Neuronal stem cell (in vitro differentiated cells): ENCODE results near the gene EGFL8.

Experiments
- DNase-seq: peaks from one replicate; pipeline ENCODE4 v3.0.0-alpha.2; 2013; ENCODE audit warnings: low spot score
- H2AFZ ChIP-seq: one replicate; pipeline ENCODE4 v1.6.1; 2013; ENCODE audit warnings: mild to moderate bottlenecking, low read length, inconsistent platforms
- H2AK5ac ChIP-seq: 2 replicates; pipeline ENCODE4 v1.6.1; 2013; ENCODE audit warnings: low read depth, mild to moderate bottlenecking, inconsistent platforms, low read length, moderate library complexity, mixed read lengths
- H2BK120ac ChIP-seq: 2 replicates; pipeline ENCODE4 v1.6.1; 2013; ENCODE audit warnings: low read depth, mild to moderate bottlenecking, inconsistent platforms, low read length, moderate library complexity, mixed read lengths
- H2BK12ac ChIP-seq: one replicate; pipeline ENCODE4 v1.6.1; 2013; ENCODE audit warnings: low read length, inconsistent platforms
- H2BK15ac ChIP-seq: 2 replicates; pipeline ENCODE4 v1.6.1; 2013; ENCODE audit warnings: mild to moderate bottlenecking, low read length, inconsistent platforms, mixed read lengths
- H2BK5ac ChIP-seq: one replicate; pipeline ENCODE4 v1.6.1; 2013; ENCODE audit warnings: inconsistent platforms, mild to moderate bottlenecking, low read length, moderate library complexity
- H3K14ac ChIP-seq: one replicate; pipeline ENCODE4 v1.6.1; 2013; ENCODE audit warnings: low read length, inconsistent platforms
- H3K18ac ChIP-seq: 2 replicates; pipeline ENCODE4 v1.6.1; 2013; ENCODE audit warnings: low read length, inconsistent platforms
- H3K23ac ChIP-seq: 2 replicates; pipeline ENCODE4 v1.6.1; 2013; ENCODE audit warnings: low read depth, mild to moderate bottlenecking, mixed read lengths, low read length, inconsistent platforms; ENCODE audit not compliant: poor library complexity
- H3K27ac ChIP-seq: replicated peaks from 3 replicates; pipeline ENCODE4 v1.5.1; 2013; ENCODE audit warnings: low read length, inconsistent platforms
- H3K27me3 ChIP-seq, 3 experiments: 2 replicates each; pipeline ENCODE4 v1.6.1; 2013; ENCODE audit warnings: low read length in 3 of 3, mild to moderate bottlenecking in 2 of 3, inconsistent platforms in 1 of 3, low read depth in 1 of 3, mixed read lengths in 1 of 3, moderate library complexity in 1 of 3; ENCODE audit not compliant: control insufficient read depth in 3 of 3, insufficient read depth in 3 of 3
- H3K36me3 ChIP-seq, 2 donors: replicated peaks in 1 of 2; 2 replicates each; pipeline ENCODE4 v1.6.1; 2013; ENCODE audit warnings: low read length in 2 of 2; ENCODE audit not compliant: control insufficient read depth in 2 of 2, insufficient read depth in 2 of 2
- H3K4ac ChIP-seq: 2 replicates; pipeline ENCODE4 v1.6.1; 2013; ENCODE audit warnings: inconsistent platforms, mild to moderate bottlenecking, low read length, moderate library complexity
- H3K4me1 ChIP-seq, 2 donors: 1 replicate in 1 of 2; 2 replicates in 1 of 2; pipeline ENCODE4 v1.6.1; 2013; ENCODE audit warnings: low read length in 2 of 2, low read depth in 1 of 2; ENCODE audit not compliant: control insufficient read depth in 2 of 2, insufficient read depth in 1 of 2
- H3K4me2 ChIP-seq: one replicate; pipeline ENCODE4 v1.6.1; 2013; ENCODE audit warnings: mild to moderate bottlenecking, low read length, inconsistent platforms; ENCODE audit not compliant: insufficient read depth, poor library complexity, severe bottlenecking
- H3K4me3 ChIP-seq, 2 donors: 2 replicates each; pipeline ENCODE4 v1.5.1; 2013; ENCODE audit warnings: low read length in 2 of 2, mild to moderate bottlenecking in 2 of 2, inconsistent platforms in 1 of 2, moderate library complexity in 1 of 2
- H3K79me1 ChIP-seq: one replicate; pipeline ENCODE4 v1.6.1; 2013; ENCODE audit warnings: low read depth, mild to moderate bottlenecking, inconsistent platforms, low read length, moderate library complexity
- H3K9ac ChIP-seq: one replicate; pipeline ENCODE4 v1.6.1; 2013; ENCODE audit warnings: mild to moderate bottlenecking, low read depth, low read length, inconsistent platforms; ENCODE audit not compliant: poor library complexity
- H3K9me3 ChIP-seq, 2 donors: replicated peaks in 1 of 2; 2 replicates each; pipeline versions ENCODE3 to v1.6.1; 2013; ENCODE audit warnings: low read length in 2 of 2, mild to moderate bottlenecking in 2 of 2, inconsistent platforms in 1 of 2, low read depth in 1 of 2, mixed read lengths in 1 of 2, moderate library complexity in 1 of 2; ENCODE audit not compliant: control insufficient read depth in 2 of 2, insufficient read depth in 1 of 2
- H4K8ac ChIP-seq: one replicate; pipeline ENCODE4 v1.6.1; 2013; ENCODE audit warnings: low read depth, mild to moderate bottlenecking, inconsistent platforms, low read length, moderate library complexity
- H4K91ac ChIP-seq: one replicate; pipeline ENCODE4 v1.6.1; 2013; ENCODE audit warnings: low read length, low read depth, mild to moderate bottlenecking, inconsistent platforms; ENCODE audit not compliant: poor library complexity
- WGBS, 2 donors: extraction: QIAGEN DNeasy Blood & Tissue Kit; methylation state at CpG; one replicate each; pipeline ENCODE4 v1.1.7; 2013; ENCODE audit warnings: missing lambda C conversion rate in 2 of 2, mixed read lengths in 1 of 2; ENCODE audit not compliant: insufficient read length in 2 of 2, insufficient replicate concordance in 1 of 2; ENCODE audit errors: extremely low coverage in 2 of 2; 5-methylcytosine and 5-hydroxymethylcytosine counted together

EGFL8 gene

DNA sequence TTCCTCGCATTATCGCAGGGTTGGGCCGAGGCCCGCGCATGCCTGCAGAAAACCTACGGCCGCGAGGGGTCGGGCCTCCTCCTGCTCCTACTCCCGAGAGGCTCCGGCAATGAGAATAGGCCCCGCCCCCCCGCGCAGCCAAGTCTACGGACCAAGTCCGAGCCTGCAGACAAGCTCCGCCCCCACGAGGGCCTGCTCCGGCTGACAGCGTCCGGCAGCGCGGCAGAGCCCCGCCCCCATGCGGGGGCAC, 31.2 kb downstream of the EGFL8 start:
- H3K4ac ChIP-seq: no peak overlapping the region
- no peak overlapping the region for H4K91ac ChIP-seq
- no peak overlapping the region for H3K18ac ChIP-seq
- no peaks in the 10 kb centered on the region for H3K36me3 ChIP-seq
- peak overlapping the region in 1 of 2 donors; percentile 61 for H3K4me3 ChIP-seq
- H4K8ac ChIP-seq: no peak overlapping the region
- peak; percentile 100 for DNase-seq
- no peak overlapping the region for H2AFZ ChIP-seq
- no peak overlapping the region for H3K14ac ChIP-seq
- no peak overlapping the region for H2BK120ac ChIP-seq
- H3K79me1 ChIP-seq: no peaks in the 10 kb centered on the region
- no CpG with 5 or more reads among the region's 25 CpGs for WGBS, 2 donors
- peaks cover 32 to 33% of the 10 kb centered on the region in 2 donors for H3K4me1 ChIP-seq
- H2BK5ac ChIP-seq: peak overlapping the region; percentile 100
- peak overlapping the region; percentile 100 for H3K27ac ChIP-seq
- no peak overlapping the region for H2AK5ac ChIP-seq
- no peak overlapping the region for H2BK15ac ChIP-seq
- H3K27me3 ChIP-seq: no peaks in the 10 kb centered on the region
- no peak overlapping the region for H3K9ac ChIP-seq
- H2BK12ac ChIP-seq: no peak overlapping the region
- H3K4me2 ChIP-seq: no peak overlapping the region
- no peaks in the 10 kb centered on the region for H3K9me3 ChIP-seq
- H3K23ac ChIP-seq: peak overlapping the region; percentile 100

GRCh38 chr6:32195902-32196681, 31.7 kb downstream of the EGFL8 start:
- peak overlapping the region; percentile 100 for H3K4ac ChIP-seq
- H3K27me3 ChIP-seq: no peaks in the 10 kb centered on the region
- peak overlapping the region; percentile 100 for H2BK5ac ChIP-seq
- peak overlapping the region; percentile 97 for H4K8ac ChIP-seq
- H3K14ac ChIP-seq: no peak overlapping the region
- H2AFZ ChIP-seq: peak overlapping the region; percentile 79
- H3K27ac ChIP-seq: peak overlapping the region; percentile 100
- peak overlapping the region; percentile 98 for H2BK12ac ChIP-seq
- H3K18ac ChIP-seq: peak overlapping the region; percentile 100
- H4K91ac ChIP-seq: peak overlapping the region; percentile 99
- peak overlapping the region; percentile 89 for H3K4me2 ChIP-seq
- H2AK5ac ChIP-seq: peak overlapping the region; percentile 100
- H3K23ac ChIP-seq: peak overlapping the region; percentile 100
- peaks cover 28 to 30% of the 10 kb centered on the region in 2 donors for H3K4me1 ChIP-seq
- peak; percentile 84 for DNase-seq
- no CpG with 5 or more reads among the region's 58 CpGs for WGBS, 2 donors
- peak overlapping the region; percentile 61 to 92 for H3K4me3 ChIP-seq
- H2BK120ac ChIP-seq: peak overlapping the region; percentile 93
- peak overlapping the region; percentile 100 for H3K9ac ChIP-seq
- H3K36me3 ChIP-seq: no peaks in the 10 kb centered on the region
- no peaks in the 10 kb centered on the region for H3K9me3 ChIP-seq
- no peaks in the 10 kb centered on the region for H3K79me1 ChIP-seq
- peak overlapping the region; percentile 100 for H2BK15ac ChIP-seq

DNA sequence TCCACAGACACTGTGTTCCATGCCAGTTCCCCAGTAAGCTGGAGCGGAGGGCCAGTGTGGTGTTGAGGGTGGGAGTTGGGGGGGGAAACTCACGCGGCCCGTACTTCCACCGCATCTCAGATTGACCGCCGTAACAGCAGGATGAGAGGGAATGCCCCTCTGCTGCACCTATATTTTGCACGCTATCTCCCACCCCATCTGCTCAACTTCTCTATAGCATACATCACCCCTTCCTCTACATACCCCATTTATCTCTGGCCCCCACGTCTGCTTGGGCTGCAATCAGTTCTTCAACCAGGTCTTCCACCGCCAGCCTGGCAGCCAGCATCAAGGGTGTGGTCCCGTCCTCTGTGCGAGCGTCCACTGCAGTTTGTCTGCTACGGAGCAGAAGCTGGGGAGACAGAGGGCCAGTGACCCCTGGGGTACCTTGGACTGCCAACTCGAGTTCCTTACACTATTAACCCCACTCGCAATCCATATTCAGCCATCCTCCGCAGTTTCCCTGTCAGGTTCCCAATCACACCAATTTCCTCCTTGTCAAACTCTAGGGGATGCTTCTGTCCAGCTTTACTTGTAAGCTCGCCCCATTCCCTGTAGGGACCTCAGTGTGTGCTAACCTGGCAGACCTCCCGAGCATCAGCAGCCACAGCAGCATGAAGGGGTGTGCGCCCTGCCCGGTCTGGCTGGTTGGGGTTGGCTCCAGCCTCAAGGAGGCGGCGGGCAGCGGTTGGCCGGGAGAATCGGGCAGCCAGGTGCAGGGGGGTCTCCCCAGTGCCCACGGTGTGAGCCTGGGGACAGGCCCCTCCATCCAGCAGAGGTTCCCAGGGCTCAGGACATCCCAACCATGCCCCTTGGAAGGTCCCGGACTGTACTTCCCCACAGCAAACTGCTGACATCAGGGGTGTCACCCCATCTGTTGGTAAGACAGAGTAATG, 32.6 kb downstream of the EGFL8 start:
- no peaks in the 10 kb centered on the region for H3K36me3 ChIP-seq
- peak overlapping the region; percentile 56 to 61 for H3K4me3 ChIP-seq
- H3K27me3 ChIP-seq: no peaks in the 10 kb centered on the region
- H3K9me3 ChIP-seq: no peaks in the 10 kb centered on the region
- H2BK12ac ChIP-seq: peak overlapping the region; percentile 98
- H3K23ac ChIP-seq: peak overlapping the region; percentile 68
- peak overlapping the region; percentile 100 for H3K27ac ChIP-seq
- peak overlapping the region; percentile 72 for H3K14ac ChIP-seq
- H3K4me1 ChIP-seq: peaks cover 23 to 24% of the 10 kb centered on the region in 2 donors
- peak overlapping the region; percentile 96 for H3K4ac ChIP-seq
- H2BK120ac ChIP-seq: peak overlapping the region; percentile 95
- peak overlapping the region; percentile 97 for H4K8ac ChIP-seq
- peak overlapping the region; percentile 100 for H3K18ac ChIP-seq
- H2AK5ac ChIP-seq: peak overlapping the region; percentile 99
- no peak for DNase-seq
- H2BK15ac ChIP-seq: peak overlapping the region; percentile 100
- H3K9ac ChIP-seq: peak overlapping the region; percentile 89
- WGBS, 2 donors: no CpG with 5 or more reads among the region's 28 CpGs
- peak overlapping the region; percentile 97 for H4K91ac ChIP-seq
- H3K79me1 ChIP-seq: no peaks in the 10 kb centered on the region
- peak overlapping the region; percentile 79 for H2AFZ ChIP-seq
- peak overlapping the region; percentile 89 for H3K4me2 ChIP-seq
- peak overlapping the region; percentile 100 for H2BK5ac ChIP-seq

DNA sequence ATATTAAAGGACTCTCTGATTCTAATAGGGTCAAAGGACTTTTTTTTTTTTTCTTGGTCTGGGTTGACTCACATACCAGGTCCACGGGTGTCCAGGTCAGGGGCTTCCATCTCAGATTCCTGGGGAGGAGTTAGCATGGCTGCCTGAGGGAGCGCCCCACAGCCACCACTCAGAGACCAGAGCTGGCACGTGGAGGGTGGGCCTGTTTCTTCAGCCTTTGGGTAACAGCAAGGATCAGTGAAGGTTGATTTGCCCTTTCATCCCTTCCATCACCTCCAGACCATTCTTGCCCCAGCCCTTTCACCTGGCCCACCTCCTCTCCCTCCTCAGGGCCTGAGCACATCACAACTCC, 33.9 kb downstream of the EGFL8 start:
- Histone ChIP-seq H3K9ac (peak overlapping the region; percentile 24), H3K4me1 (peaks cover 15 to 21% of the 10 kb centered on the region in 2 donors), H3K4me2 (no peak overlapping the region), H3K27me3 (no peaks in the 10 kb centered on the region), H3K23ac (peak overlapping the region; percentile 34), H3K18ac (peak overlapping the region; percentile 7), H2AK5ac (peak overlapping the region; percentile 15), H3K79me1 (no peaks in the 10 kb centered on the region), H2BK12ac (peak overlapping the region; percentile 33), H3K14ac (no peak overlapping the region), H2BK120ac (peak overlapping the region; percentile 65), H4K91ac (no peak overlapping the region), H2AFZ (no peak overlapping the region), H3K9me3 (no peaks in the 10 kb centered on the region), H3K4ac (no peak overlapping the region), H3K4me3 (no peak overlapping the region), H3K27ac (no peak overlapping the region), H3K36me3 (no peaks in the 10 kb centered on the region), H2BK5ac (no peak overlapping the region), H2BK15ac (no peak overlapping the region), H4K8ac (peak overlapping the region; percentile 20)
- WGBS, 2 donors: no CpG with 5 or more reads among the region's 3 CpGs
- DNase-seq: no peak
